DMS79 (cell line): ENCODE data around the gene ARHGAP27.

Experiments
- DNase-seq: peaks from one replicate; lab custom pipeline; 2025; lab: John Stamatoyannopoulos, UW

The ARHGAP27 gene

DNA sequence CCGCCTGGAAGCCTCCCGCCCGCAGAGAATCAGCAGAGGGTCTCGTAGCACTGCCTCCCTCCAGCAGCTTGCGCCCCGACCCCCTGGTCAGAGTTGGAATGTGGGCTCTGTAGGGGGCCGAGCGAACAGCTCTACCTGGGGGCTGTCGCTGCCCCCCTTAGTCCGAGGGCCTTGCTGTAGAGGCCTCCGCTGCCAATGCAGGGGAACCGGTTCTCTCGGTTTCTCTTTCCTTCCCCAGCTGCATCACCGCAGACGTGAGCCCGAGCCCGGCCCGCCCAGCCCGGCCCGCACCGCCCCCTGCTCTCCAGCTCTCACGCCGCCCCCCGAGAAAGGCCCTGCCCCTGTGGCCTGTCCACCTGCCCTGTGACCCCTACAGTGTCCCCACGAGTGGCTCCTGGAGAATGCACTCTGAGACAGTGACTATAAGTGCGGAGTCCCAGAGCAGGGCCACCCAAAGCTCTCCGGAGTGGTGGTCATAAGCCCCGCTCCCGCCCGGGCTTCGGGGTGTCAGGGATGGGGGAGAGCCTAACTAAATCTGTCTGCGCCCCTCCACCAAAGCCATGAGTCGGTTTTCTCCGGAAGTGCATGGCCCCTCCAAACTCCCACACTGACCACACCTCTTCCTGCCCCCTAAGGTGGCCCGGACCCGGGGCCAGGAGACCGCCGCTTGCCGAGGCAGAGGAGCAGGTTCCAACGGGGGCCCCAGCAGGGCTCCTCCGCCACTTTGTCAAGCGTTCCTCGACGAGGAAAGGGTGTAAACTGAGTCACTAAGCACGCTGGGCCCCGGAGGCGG lies 1.7 kb downstream of the ARHGAP27 start:
- DNase-seq = no peak

DNA sequence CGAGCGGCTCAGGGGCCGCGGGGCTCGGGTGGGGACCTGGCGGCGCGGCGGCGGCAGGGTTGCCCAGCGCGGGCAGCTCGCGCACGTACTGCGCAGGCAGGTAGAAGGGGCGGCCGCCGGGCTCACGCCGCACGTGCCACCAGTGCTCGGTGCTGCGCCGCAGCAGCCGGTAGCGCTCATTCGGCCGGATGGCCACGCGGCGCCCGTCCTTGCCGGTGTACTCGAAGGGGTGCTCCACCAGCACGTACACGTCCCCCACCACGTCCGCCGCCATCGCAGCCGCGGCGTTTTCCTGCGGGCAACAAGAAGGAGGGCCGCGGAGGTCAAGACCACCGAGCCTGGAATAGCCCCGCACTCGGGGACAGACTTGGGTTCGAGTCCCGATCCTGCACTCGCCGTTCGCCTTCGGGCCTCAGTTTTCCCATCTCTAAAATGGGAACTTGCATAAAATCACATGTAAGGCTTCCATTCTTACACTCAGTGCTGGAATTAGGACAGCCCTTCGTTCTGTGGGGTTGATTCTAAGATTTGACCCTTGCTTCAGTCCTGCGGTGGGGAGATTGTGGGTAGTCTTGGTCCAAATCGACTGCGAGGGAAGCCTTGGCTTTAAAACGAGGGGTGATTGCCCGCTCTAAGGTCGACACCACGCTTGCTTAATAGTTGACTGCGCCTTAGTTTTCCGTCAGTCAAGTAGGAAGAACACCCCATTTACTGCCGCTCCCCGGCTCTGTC lies 2.5 kb downstream of the ARHGAP27 start:
- DNase-seq = no peak

DNA sequence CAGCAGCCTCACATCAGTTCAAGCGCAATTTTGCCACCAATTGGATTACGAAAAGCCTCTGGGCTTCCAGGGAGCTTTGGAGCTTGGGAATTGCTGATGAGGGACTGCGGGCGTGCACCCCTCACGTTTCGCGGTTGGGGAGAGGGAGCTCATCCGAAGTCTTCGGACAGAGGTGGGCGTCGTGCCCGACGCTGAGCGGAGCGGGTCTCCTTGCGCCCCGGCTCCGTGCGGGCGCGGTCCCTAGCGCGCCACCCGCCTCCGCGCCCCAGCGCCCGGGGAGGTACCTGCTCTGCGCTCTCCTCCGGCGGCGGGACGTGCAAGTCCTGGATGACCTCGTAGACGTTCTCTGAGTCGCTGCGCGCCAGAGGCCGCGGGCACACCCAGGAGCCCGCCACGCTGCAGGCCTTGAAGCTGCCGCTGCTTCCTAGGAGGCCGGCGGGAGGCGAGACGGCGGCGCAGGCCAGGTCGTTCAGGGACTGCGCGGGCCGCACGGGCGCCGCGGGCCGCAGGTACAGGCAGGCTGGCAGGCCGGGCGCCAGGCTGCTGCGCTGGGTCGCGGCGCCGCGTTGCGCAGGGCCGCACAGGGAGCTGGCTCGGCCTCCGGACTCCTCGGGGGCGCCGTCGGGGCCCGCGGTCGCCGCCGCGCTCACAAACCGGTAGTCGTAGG lies 3.2 kb downstream of the ARHGAP27 start:
- DNase-seq = no peak

GRCh38 chr17:45428931-45429338 lies 3.7 kb downstream of the ARHGAP27 start:
- DNase-seq = no peak

GRCh38 chr17:45428050-45428617 lies 4.5 kb downstream of the ARHGAP27 start:
- peak; percentile 59 for DNase-seq

- no peak for DNase-seq
Measured at GRCh38 chr17:45427181-45427835, 5.4 kb downstream of the ARHGAP27 start.

GRCh38 chr17:45426561-45426960 lies 6.1 kb downstream of the ARHGAP27 start:
- no peak for DNase-seq

GRCh38 chr17:45425984-45426413 lies 6.7 kb downstream of the ARHGAP27 start:
- DNase-seq = no peak

GRCh38 chr17:45425125-45425983 lies 7.3 kb downstream of the ARHGAP27 start:
- peak; percentile 92 for DNase-seq

GRCh38 chr17:45424769-45425124 lies 7.9 kb downstream of the ARHGAP27 start:
- no peak for DNase-seq

GRCh38 chr17:45423975-45424335 lies 8.7 kb downstream of the ARHGAP27 start:
- DNase-seq = no peak

DNA sequence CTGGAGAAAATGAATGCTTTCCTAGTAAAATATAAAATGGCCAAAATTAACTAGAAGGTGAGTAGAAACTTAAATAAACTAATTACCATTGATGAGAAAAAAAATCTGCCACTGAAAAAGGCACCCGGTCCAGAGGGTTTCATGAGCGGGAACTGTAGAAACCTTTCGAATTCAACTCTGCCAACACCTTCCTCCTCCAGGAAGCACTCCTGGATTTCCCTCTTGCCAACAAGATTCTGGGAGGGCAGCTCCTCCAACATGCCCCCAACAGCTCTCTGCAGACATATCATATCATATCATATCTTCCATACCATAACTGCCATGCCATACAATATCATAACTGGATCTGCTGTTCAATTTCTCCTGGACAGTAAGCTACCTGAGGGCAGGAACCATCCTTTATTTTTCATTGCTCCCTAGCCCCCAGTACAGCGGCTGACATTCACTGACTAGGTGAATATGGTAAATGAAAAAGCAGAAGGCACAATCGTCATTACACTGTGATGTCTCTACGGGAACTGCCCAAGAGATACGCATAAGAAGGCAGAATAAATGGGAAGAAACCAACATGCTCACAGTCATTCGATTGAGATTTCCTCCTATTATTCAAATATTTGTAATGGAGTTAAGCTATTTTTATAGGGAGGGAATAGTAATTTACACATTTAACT lies 9.2 kb downstream of the ARHGAP27 start:
- DNase-seq = no peak

DNA sequence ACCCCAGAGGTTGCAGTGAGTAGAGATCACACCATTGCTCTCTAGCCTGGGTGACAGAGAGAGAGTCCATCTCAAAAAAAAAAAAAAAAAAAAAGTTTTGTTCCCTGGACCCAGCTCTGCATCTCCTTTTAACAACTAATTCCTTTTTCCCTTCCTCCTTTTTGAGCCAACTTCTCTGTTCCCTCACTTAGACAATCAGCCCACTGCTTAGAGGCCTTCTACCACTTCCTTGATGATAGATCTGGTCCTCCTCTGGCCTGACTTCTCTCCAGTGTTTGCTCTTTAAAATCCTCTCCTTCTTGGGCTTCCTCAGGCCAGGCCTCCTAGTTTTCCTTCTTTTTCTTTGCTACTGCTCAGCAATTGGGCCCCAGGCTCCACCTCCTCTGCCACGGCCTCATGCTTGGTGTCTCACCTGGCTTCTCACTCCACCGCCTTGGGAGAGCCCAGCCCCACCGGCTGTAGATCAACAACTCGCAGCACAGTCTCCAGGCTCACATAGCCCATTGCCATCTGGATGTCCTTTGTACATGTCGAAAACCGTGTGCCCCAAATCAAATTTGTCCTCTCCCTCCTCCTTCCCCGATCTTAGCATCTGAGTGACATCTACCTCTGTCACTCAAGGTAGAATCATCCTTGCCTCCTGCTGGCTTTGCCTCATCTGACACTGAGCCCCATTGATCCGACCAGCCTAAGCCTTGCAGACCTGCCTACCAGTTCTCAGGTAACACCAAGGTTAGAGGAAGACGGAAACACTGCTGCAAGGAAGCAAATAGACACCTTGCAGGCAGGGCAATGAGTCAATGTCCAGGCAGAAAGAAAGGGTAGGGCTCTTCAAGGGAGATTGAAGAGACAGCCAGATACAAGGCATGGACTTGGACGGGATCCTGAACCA lies 17.4 kb downstream of the ARHGAP27 start:
- DNase-seq = no peak

DNA sequence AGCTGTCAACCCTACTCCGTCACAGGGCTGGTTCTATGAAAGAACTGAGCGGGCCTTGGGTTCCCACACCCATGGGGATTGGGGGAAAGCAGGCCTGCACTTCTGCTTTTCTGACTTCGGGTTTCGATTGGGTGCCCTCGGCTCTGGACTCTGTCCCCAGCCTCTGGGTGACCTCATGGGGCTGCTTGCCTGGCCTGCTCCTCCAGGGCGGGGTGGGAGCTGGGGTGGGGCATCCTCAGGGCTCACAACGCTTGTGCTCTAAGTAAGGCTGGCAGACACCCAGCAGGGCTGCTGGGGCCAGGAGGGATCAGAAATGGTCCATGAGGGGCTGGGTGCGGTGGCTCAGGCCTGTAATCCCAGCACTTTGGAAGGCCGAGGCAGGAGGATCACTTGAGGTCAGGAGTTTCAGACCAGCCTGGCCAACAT lies 19.2 kb downstream of the ARHGAP27 start:
- DNase-seq = no peak

DNA sequence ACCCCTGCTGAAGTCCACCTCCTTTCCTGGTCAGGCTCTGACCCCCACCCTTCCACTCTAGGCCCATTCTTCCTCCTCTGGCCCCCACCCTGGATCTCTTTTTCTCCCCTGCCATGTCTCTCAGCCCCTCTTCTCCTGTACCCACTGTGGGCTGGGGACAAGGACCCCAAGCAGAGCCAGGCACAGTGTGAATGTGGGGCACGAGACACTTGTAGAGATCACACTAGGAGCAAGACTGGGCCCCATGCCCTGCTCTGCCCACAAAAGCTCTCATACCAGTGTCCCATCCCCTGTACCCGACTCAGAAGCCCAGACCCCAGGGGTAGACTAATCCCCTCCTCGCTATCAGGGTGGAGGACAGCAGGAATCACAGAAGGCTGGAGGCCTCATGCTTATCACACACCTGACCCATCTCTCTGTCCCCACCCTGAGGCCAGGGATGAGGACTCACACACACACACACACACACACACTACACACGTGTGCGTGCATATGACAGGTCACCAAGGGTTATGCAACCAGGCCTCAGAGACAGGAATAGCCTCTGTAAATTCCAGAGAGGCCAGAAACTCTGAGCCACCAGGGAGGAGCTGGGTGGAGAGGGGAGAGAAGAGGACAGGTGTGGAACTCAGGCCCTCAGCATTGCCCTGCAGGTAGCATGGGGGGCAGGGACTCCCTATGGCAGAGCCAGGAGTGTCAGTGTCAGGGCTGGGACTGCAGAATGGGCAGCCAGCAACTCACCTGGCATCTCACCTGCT lies 21.1 kb downstream of the ARHGAP27 start:
- DNase-seq = no peak

DNA sequence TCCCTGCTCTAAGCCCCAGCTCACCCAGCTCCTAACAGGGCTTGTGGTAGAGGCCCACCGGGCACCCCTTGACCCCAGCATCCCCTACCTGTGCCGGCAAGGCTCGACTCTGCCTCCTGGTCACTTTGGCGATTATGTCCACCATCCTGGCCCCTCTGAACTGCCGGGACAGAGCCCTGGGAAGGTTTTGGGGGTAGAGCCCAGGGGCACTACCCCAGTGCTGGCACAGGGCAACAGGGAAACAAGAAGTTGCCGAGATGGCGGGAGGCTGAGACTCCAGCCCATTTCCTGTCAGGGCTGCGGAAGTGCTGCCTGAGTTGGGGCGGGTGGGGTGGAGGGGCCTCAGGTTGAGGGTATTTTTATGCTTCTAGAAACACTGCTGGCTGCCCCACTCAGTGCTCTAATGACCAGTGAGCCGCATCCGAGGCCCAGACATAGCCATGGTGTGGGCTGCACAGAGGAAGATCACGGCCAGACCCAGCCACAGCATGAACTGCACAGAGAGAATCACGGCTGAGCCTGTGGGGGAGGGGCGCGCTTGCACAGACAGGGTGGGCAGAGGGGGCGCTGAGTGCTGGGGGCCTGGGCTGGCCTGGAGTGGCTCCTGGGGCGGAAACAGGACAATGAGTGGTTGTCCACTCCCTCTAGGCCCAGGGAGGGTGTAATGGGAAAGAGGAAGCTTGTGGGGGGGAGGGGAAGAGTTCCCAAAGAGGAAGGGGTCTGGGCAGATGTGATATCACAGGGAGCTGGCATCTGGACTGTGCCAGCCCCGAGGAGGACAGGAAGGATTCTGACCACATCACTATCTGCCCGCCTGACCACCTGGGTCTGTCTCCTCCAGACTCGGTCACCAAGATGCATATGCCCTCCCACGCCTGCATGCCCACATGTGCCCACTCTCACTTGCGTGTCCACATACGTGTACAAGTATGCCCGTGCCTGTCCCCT lies 22.3 kb downstream of the ARHGAP27 start:
- DNase-seq = no peak

- DNase-seq = no peak
Measured at GRCh38 chr17:45409659-45410076, 23.0 kb downstream of the ARHGAP27 start.
